Ishikawa (cell line): ENCODE data around the gene WNT8B.

Source experiments
- CREB1 ChIP-seq: IDR thresholded peaks from 2 replicates; pipeline ENCODE4 v1.6.1; 2012; ENCODE audit warnings: low read depth
- YY1 ChIP-seq: IDR thresholded peaks from 2 replicates; pipeline ENCODE4 v1.6.1; 2012; ENCODE audit warnings: low read depth

- TF ChIP-seq CREB1 (no peak), YY1 (no peak)
Measured at GRCh38 chr10:100462709-100463108, at the start of gene WNT8B.
